ENCODE results near the gene PLEKHF1. TPM values are rescaled to one million over a fixed set of nuclear protein-coding genes. Genes with fewer than 3 reads are reported as not detected.

PLEKHF1 gene
- total and polyA plus RNA-seq, 2 donors, result 17.8 to 35.4 TPM

DNA sequence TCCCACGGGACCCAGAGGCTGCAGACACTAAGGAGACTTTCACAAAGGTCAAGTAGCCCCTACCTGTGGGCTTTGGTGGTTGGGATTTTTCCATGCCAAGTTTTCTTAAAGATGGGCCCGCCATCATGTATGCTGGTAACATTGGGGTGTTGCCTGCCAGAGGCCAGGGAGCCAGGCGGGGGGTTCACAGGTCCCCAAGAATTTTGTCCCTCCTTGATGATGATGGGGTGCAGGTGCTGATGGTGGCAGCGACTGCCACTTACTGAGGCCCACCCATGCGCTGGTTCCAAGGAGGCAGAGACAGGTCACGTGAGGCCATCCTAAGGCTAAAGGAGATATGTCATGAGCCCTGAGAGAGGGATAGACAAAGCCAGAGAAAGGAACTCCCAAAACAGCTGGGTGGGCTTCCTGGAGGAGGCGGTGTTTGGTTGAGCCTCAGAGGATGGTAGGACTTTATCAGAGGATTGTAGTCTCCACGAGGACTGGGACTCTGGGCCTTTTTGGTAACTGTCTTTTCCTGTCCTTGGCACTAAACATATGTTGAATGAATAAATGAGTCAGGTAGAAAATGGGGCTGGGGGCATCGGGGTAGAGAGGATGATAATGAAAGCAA, 14.4 kb downstream of the PLEKHF1 start:
- DNase-seq (ENCODE audit: low read depth in 6 of 9, low spot score in 9 of 9), result no peak
- H3K4me1 ChIP-seq (ENCODE audit: control insufficient read depth in 2 of 2, insufficient read depth in 2 of 2, low read length in 2 of 2), result peaks cover 61 to 86% of the 10 kb centered on the region in 2 donors

DNA sequence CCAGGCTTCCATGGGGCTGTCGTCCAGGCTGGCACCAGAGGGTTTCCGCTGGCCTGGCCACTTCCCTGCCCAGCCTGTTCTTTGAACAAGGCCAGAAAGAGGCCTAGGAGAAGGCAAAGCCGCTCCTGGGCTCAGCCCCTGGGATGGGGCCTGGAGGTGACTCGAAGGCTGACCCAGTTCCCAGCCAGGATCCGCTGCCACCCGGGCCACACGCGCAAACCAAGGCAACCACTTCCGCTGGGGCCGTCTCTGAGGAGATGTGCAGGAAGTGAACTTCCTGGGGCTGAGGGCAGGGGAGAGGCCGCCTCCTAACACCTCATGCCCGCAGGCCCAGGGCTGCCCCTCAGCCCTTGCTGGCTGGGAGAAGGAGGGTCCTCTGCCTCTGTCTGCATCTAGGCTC, 15.2 kb downstream of the PLEKHF1 start:
- peak in 6 of 9 donors; percentile 64 to 92 (median 83) for DNase-seq (ENCODE audit: low read depth in 6 of 9, low spot score in 9 of 9)

More for the DNA sequence above, 14.4 kb downstream of the PLEKHF1 start:
- Histone ChIP-seq H3K9me3 (ENCODE audit: control insufficient read depth in 2 of 2, insufficient read depth in 1 of 2, low read length in 1 of 2) (no peaks in the 10 kb centered on the region), H3K27me3 (ENCODE audit: control insufficient read depth in 2 of 2, insufficient read depth in 1 of 2, low read length in 1 of 2) (no peaks in the 10 kb centered on the region), H3K27ac (ENCODE audit: low read depth in 1 of 2, low read length in 1 of 2) (peak overlapping the region; percentile 87 to 91), H3K36me3 (ENCODE audit: control insufficient read depth in 2 of 2, insufficient read depth in 2 of 2, low read length in 1 of 2) (peaks cover 8 to 16% of the 10 kb centered on the region in 2 donors), H3K4me3 (ENCODE audit: low read length in 2 of 2) (no peak overlapping the region)
- 79% methylated on average over 9 of the region's 9 CpGs for WGBS

DNA sequence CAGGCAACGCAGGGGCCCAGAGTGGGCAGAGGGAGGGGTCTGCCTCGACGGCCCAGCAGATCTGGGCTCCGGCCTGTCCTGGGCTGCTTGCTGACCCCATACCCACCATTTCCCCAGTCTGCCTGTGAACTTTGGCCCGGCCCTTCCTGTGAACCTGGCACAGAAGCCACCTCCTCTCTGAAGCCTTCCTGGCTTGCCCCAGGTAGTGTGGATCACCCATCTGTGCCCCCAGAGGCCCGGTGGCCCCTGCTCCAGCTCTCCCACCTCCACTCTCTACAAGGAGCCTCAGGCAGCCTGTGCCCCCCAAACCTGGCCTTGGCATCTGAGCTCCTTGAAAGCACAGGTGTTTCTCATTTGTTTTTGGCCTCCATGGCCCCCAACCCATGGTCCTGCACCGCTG, 15.7 kb downstream of the PLEKHF1 start:
- H3K27ac ChIP-seq (ENCODE audit: low read depth in 1 of 2, low read length in 1 of 2), result peak overlapping the region; percentile 87 to 91
- peak overlapping the region; percentile 18 to 30 for H3K4me3 ChIP-seq (ENCODE audit: low read length in 2 of 2)
- H3K27me3 ChIP-seq (ENCODE audit: control insufficient read depth in 2 of 2, insufficient read depth in 1 of 2, low read length in 1 of 2), result no peaks in the 10 kb centered on the region
- H3K9me3 ChIP-seq (ENCODE audit: control insufficient read depth in 2 of 2, insufficient read depth in 1 of 2, low read length in 1 of 2), result no peaks in the 10 kb centered on the region
- 42% methylated on average over 7 of the region's 7 CpGs for WGBS
- H3K36me3 ChIP-seq (ENCODE audit: control insufficient read depth in 2 of 2, insufficient read depth in 2 of 2, low read length in 1 of 2), result peaks cover 4 to 5% of the 10 kb centered on the region in 2 donors
- no peak for DNase-seq (ENCODE audit: low read depth in 6 of 9, low spot score in 9 of 9)
- H3K4me1 ChIP-seq (ENCODE audit: control insufficient read depth in 2 of 2, insufficient read depth in 2 of 2, low read length in 2 of 2), result peaks cover 57 to 74% of the 10 kb centered on the region in 2 donors

More for the DNA sequence above, 15.2 kb downstream of the PLEKHF1 start:
- WGBS, result 4% methylated on average over 12 of the region's 12 CpGs
- Histone ChIP-seq H3K4me1 (ENCODE audit: control insufficient read depth in 2 of 2, insufficient read depth in 2 of 2, low read length in 2 of 2) (peaks cover 60 to 79% of the 10 kb centered on the region in 2 donors), H3K4me3 (ENCODE audit: low read length in 2 of 2) (peak overlapping the region; percentile 18 to 30), H3K36me3 (ENCODE audit: control insufficient read depth in 2 of 2, insufficient read depth in 2 of 2, low read length in 1 of 2) (peaks cover 4 to 10% of the 10 kb centered on the region in 2 donors), H3K27ac (ENCODE audit: low read depth in 1 of 2, low read length in 1 of 2) (peak overlapping the region; percentile 87 to 91), H3K27me3 (ENCODE audit: control insufficient read depth in 2 of 2, insufficient read depth in 1 of 2, low read length in 1 of 2) (no peaks in the 10 kb centered on the region), H3K9me3 (ENCODE audit: control insufficient read depth in 2 of 2, insufficient read depth in 1 of 2, low read length in 1 of 2) (no peaks in the 10 kb centered on the region)

DNA sequence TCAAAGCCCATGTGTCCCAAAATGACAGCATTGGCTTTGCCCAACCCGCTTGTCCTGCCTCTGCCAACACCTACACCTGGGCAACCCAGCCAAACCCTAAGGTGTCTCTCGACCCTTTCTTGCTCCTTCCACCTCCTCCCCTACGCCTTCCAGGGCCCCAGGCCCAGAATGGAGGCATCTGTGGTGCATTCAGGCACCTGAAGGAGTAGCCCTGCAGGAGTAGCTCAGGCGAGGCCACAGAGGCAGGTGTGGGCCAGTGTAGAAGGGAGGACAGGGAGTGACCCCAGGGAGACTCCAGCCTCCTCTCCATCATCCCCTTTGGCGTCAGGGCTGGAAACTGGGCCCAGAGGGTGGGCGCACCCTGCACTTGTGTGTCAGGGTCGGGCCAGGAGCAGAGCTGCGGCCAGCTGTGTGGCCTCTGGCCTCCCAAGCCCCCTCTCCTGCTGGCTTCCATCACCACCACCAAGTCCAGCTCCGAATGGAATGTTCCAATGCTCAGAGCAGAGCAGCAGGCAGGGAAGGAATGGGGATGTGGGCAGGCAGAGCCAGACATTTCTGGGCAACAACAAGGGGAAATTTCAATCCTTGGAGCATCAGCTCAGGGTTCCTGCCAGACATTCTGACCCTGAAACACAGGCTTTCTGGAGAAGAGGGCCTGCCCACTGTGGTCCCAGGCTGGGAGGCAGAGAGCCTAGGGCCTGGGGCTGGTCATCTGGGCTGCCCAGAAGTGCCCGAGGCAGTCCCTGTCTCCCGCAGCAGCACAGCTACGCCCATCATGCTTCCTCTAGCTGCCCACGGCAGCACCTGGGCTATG, 16.4 kb downstream of the PLEKHF1 start:
- peaks cover 52 to 67% of the 10 kb centered on the region in 2 donors for H3K4me1 ChIP-seq (ENCODE audit: control insufficient read depth in 2 of 2, insufficient read depth in 2 of 2, low read length in 2 of 2)
- 96% methylated on average over 13 of the region's 13 CpGs for WGBS
- peaks cover 3 to 4% of the 10 kb centered on the region in 2 donors for H3K36me3 ChIP-seq (ENCODE audit: control insufficient read depth in 2 of 2, insufficient read depth in 2 of 2, low read length in 1 of 2)
- no peak overlapping the region for H3K27ac ChIP-seq (ENCODE audit: low read depth in 1 of 2, low read length in 1 of 2)
- no peak for DNase-seq (ENCODE audit: low read depth in 6 of 9, low spot score in 9 of 9)
- no peaks in the 10 kb centered on the region for H3K9me3 ChIP-seq (ENCODE audit: control insufficient read depth in 2 of 2, insufficient read depth in 1 of 2, low read length in 1 of 2)
- no peaks in the 10 kb centered on the region for H3K27me3 ChIP-seq (ENCODE audit: control insufficient read depth in 2 of 2, insufficient read depth in 1 of 2, low read length in 1 of 2)
- no peak overlapping the region for H3K4me3 ChIP-seq (ENCODE audit: low read length in 2 of 2)

DNA sequence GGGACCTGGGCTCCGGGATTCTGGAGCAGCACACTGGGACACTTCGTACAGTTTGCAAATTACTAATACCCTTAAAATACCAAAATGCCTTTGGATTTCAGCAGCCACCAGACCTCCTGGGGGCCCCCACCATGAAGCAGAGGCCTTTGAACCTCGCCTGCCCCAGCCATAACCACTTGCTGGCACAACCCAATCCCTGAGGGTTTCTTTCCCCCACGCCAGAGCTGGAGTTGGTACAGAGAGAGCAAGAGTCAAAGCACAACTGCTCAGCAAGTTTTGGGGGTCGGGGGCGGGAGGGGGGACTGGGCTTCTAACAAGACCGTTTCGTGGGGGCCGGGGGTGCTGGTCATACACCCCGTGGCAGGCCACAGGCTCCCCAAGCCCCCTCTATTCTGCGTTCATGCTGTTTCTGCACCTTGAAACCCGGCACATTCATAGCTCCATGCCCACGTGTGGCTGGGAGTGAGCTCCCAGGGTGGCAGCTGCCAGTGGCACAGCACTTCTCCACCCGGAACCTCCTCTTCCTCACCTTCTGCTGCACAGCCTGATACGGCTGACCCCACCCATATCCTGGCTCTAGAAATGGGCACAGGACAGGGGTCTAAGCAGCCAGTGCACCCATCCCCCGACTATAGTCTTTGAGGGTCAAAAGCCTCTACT, 17.1 kb downstream of the PLEKHF1 start:
- DNase-seq (ENCODE audit: low read depth in 6 of 9, low spot score in 9 of 9), result no peak
- Histone ChIP-seq H3K27ac (ENCODE audit: low read depth in 1 of 2, low read length in 1 of 2) (no peak overlapping the region), H3K27me3 (ENCODE audit: control insufficient read depth in 2 of 2, insufficient read depth in 1 of 2, low read length in 1 of 2) (no peaks in the 10 kb centered on the region), H3K4me3 (ENCODE audit: low read length in 2 of 2) (no peak overlapping the region), H3K36me3 (ENCODE audit: control insufficient read depth in 2 of 2, insufficient read depth in 2 of 2, low read length in 1 of 2) (peaks cover 1 to 3% of the 10 kb centered on the region in 2 donors), H3K9me3 (ENCODE audit: control insufficient read depth in 2 of 2, insufficient read depth in 1 of 2, low read length in 1 of 2) (no peaks in the 10 kb centered on the region), H3K4me1 (ENCODE audit: control insufficient read depth in 2 of 2, insufficient read depth in 2 of 2, low read length in 2 of 2) (peaks cover 45 to 59% of the 10 kb centered on the region in 2 donors)
- 92% methylated on average over 16 of the region's 16 CpGs for WGBS

DNA sequence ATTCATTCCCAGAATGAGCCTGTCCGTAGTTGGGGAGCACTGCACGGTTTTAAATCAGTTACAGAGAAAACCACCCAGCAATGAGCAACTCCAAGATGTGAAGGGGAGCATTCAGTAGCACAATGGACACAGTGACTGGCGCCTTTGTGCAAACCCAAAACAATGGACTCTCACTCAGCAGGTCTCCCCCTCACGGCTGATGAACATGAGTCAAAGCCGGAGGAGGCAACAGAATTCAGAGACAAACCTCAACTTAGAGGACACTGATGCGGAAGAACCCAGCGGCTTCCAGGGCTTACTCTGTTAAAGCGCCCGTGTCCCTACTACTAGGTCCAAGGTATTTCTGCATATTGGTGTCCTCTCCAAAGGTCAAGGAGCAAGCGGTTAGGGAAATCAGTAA, 17.7 kb downstream of the PLEKHF1 start:
- H3K27ac ChIP-seq (ENCODE audit: low read depth in 1 of 2, low read length in 1 of 2), result no peak overlapping the region

DNA sequence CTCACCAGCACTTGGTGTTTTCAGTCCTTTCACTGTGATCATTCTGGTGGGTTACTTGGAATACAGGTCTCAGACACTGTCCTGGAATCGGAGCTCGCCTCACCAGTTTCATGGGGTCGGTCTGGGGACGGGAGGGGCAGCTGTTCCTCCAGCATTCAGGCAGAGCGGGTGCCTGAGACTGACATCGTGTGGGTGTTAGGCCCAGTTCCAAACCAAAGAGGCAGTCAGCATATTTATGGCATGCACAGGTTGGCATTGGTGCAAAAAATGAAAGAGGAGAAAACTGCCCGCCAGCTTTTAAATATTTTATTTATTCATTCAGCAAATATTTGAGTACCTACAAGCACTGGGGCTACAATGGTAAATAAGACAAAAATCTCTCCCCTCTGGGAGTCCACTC, 20.1 kb downstream of the PLEKHF1 start:
- Histone ChIP-seq H3K36me3 (ENCODE audit: control insufficient read depth in 2 of 2, insufficient read depth in 2 of 2, low read length in 1 of 2) (no peaks in the 10 kb centered on the region), H3K4me3 (ENCODE audit: low read length in 2 of 2) (no peak overlapping the region), H3K27ac (ENCODE audit: low read depth in 1 of 2, low read length in 1 of 2) (no peak overlapping the region), H3K4me1 (ENCODE audit: control insufficient read depth in 2 of 2, insufficient read depth in 2 of 2, low read length in 2 of 2) (peaks cover 19 to 30% of the 10 kb centered on the region in 2 donors), H3K27me3 (ENCODE audit: control insufficient read depth in 2 of 2, insufficient read depth in 1 of 2, low read length in 1 of 2) (no peaks in the 10 kb centered on the region), H3K9me3 (ENCODE audit: control insufficient read depth in 2 of 2, insufficient read depth in 1 of 2, low read length in 1 of 2) (peaks cover 0 to 2% of the 10 kb centered on the region in 2 donors)
- DNase-seq (ENCODE audit: low read depth in 6 of 9, low spot score in 9 of 9), result no peak
- 92% methylated on average over 7 of the region's 7 CpGs for WGBS

More for the DNA sequence above, 17.7 kb downstream of the PLEKHF1 start:
- H3K36me3 ChIP-seq (ENCODE audit: control insufficient read depth in 2 of 2, insufficient read depth in 2 of 2, low read length in 1 of 2), result peaks cover 0 to 3% of the 10 kb centered on the region in 2 donors
- H3K27me3 ChIP-seq (ENCODE audit: control insufficient read depth in 2 of 2, insufficient read depth in 1 of 2, low read length in 1 of 2), result no peaks in the 10 kb centered on the region
- WGBS, result 96% methylated on average over 10 of the region's 10 CpGs
- H3K4me1 ChIP-seq (ENCODE audit: control insufficient read depth in 2 of 2, insufficient read depth in 2 of 2, low read length in 2 of 2), result peaks cover 40 to 53% of the 10 kb centered on the region in 2 donors
- no peak overlapping the region for H3K4me3 ChIP-seq (ENCODE audit: low read length in 2 of 2)
- H3K9me3 ChIP-seq (ENCODE audit: control insufficient read depth in 2 of 2, insufficient read depth in 1 of 2, low read length in 1 of 2), result no peaks in the 10 kb centered on the region
- DNase-seq (ENCODE audit: low read depth in 6 of 9, low spot score in 9 of 9), result no peak

DNA sequence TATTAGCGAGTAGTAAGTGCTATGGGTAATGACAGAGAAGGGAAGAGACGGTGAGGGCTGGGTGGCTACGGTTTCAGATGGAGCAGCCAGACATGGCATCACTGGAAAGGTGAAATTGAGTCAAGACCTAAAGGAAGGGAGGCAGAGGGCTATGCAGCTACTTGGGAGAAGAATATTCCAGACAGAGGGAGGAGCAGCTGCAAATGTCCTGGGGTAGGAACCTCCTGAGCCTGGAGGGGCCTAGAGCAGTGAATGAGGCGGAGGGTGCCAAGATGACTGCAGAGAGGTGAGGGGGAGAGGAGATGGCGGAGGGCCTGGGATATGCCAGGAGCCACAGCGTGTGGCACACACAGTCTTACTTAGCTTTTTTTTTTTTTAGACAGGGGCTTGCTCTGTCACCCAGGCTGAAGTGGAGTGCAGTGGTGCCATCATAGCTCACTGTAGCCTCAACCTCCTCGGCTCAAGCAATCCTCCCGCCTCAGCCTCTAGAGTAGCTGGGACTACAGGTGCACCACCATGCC, 21.1 kb downstream of the PLEKHF1 start:
- WGBS, result 96% methylated on average over 8 of the region's 8 CpGs
- H3K4me3 ChIP-seq (ENCODE audit: low read length in 2 of 2), result no peak overlapping the region
- H3K27me3 ChIP-seq (ENCODE audit: control insufficient read depth in 2 of 2, insufficient read depth in 1 of 2, low read length in 1 of 2), result no peaks in the 10 kb centered on the region
- H3K27ac ChIP-seq (ENCODE audit: low read depth in 1 of 2, low read length in 1 of 2), result no peak overlapping the region
- H3K4me1 ChIP-seq (ENCODE audit: control insufficient read depth in 2 of 2, insufficient read depth in 2 of 2, low read length in 2 of 2), result peaks cover 9 to 20% of the 10 kb centered on the region in 2 donors
- DNase-seq (ENCODE audit: low read depth in 6 of 9, low spot score in 9 of 9), result no peak
- H3K9me3 ChIP-seq (ENCODE audit: control insufficient read depth in 2 of 2, insufficient read depth in 1 of 2, low read length in 1 of 2), result peaks cover 2 to 9% of the 10 kb centered on the region in 2 donors
- H3K36me3 ChIP-seq (ENCODE audit: control insufficient read depth in 2 of 2, insufficient read depth in 2 of 2, low read length in 1 of 2), result no peaks in the 10 kb centered on the region

All from thymus (tissue), 11 donors.